Measurements from ENCODE around the gene APPL1.

APPL1 gene

DNA sequence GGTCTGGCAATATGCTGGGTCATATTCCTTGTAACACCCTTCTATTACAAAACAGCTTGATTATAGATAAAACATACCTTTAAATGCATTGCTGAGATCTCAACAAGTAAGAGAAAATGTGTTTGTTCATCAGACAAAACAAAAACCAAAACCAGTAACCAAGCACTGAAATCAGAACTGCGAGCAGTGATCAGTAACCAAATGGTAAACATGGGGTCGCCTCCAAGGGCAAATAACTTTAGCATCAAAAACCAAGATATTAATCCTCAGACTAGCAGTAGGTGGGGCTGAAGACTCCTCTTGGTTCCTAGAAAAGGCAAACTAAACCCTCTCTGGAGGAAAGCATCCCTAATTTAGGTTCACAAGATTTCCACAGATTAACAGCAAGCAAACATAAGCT lies 21.1 kb upstream of the APPL1 start:
- Histone ChIP-seq H3K27me3 (no peaks in the 10 kb centered on the region), H3K4me3 (ENCODE audit: low read depth, low read length) (no peak overlapping the region), H3K36me3 (no peaks in the 10 kb centered on the region), H3K4me1 (no peaks in the 10 kb centered on the region), H3K9me3 (no peaks in the 10 kb centered on the region)
- DNase-seq, result no peak
- TF ChIP-seq, protein P1, sequence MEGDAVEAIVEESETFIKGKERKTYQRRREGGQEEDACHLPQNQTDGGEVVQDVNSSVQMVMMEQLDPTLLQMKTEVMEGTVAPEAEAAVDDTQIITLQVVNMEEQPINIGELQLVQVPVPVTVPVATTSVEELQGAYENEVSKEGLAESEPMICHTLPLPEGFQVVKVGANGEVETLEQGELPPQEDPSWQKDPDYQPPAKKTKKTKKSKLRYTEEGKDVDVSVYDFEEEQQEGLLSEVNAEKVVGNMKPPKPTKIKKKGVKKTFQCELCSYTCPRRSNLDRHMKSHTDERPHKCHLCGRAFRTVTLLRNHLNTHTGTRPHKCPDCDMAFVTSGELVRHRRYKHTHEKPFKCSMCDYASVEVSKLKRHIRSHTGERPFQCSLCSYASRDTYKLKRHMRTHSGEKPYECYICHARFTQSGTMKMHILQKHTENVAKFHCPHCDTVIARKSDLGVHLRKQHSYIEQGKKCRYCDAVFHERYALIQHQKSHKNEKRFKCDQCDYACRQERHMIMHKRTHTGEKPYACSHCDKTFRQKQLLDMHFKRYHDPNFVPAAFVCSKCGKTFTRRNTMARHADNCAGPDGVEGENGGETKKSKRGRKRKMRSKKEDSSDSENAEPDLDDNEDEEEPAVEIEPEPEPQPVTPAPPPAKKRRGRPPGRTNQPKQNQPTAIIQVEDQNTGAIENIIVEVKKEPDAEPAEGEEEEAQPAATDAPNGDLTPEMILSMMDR (IDR thresholded peaks at IDR 0.05; ENCODE audit: low read depth, low read length), result no peak

DNA sequence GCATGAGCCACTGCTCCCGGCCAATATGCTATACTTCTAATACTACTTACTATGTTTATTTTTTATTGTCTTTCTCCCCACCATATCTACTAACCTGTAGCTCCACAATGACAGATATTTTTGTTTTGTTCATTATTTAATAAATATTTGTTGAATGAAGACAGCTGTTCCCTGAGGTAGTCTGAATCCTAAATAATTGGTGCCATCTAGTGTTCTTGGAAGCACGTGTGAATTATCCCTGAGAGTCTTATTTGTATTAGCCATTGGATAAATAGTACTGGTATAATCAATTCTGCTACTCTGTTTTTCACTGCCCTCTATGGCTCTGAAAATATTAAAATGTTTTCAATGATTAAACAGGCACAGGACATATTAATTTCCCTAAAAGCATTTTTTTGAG lies 5.6 kb upstream of the APPL1 start:
- no peak for DNase-seq
- Histone ChIP-seq H3K27me3 (no peaks in the 10 kb centered on the region), H3K36me3 (no peaks in the 10 kb centered on the region)

DNA sequence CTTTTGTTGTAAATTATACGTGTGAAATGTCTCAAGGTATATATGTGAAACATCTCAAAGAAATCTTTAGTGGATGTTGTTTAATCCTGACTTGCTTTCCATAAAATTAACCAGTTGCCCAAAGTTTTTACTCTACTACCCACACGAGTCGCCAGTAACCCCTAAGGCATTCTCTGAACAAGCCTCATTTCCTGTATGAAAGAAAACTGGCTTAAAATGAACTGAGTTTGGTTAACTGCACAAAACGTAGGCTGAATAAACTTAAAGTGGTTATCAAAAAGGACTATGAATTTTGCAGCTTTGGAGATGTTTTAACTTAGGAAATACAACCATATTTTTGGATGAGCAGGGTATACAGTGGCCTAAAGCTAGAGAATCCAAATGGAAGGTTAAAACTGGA lies 2.7 kb upstream of the APPL1 start:
- no peak overlapping the region for H3K4me3 ChIP-seq (ENCODE audit: low read depth, low read length)
- TF ChIP-seq, protein P1 (IDR thresholded peaks at IDR 0.05; ENCODE audit: low read depth, low read length), result no peak
- H3K9me3 ChIP-seq, result no peaks in the 10 kb centered on the region
- no peaks in the 10 kb centered on the region for H3K4me1 ChIP-seq
- H3K36me3 ChIP-seq, result no peaks in the 10 kb centered on the region
- no peaks in the 10 kb centered on the region for H3K27me3 ChIP-seq
- DNase-seq, result no peak

More for the DNA sequence above, 5.6 kb upstream of the APPL1 start:
- no peaks in the 10 kb centered on the region for H3K4me1 ChIP-seq
- H3K9me3 ChIP-seq, result no peaks in the 10 kb centered on the region
- TF ChIP-seq, protein P1 (IDR thresholded peaks at IDR 0.05; ENCODE audit: low read depth, low read length), result peak; percentile 41
- H3K4me3 ChIP-seq (ENCODE audit: low read depth, low read length), result no peak overlapping the region

DNA sequence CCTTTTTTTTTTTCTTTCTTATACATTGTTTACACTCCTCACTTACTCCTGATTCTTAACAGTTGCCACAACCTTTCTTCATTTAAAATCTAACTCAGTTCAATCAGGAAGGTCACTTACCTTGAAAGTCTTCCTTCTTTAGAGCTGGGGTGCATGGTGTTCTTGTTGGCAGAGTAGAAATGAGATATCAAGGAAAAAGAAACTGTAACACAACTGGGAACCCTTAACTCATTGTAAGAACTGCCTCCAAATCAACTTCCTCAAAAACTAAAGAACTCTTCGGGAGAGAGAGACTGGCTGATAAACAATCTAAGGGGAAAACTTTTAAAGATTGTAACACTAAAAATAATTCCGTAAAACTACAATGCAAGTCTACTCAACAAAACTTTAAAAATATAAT lies 1.4 kb upstream of the APPL1 start:
- Histone ChIP-seq H3K36me3 (no peaks in the 10 kb centered on the region), H3K4me1 (no peaks in the 10 kb centered on the region), H3K9me3 (no peaks in the 10 kb centered on the region), H3K4me3 (ENCODE audit: low read depth, low read length) (no peak overlapping the region), H3K27me3 (no peaks in the 10 kb centered on the region)
- TF ChIP-seq, protein P1 (IDR thresholded peaks at IDR 0.05; ENCODE audit: low read depth, low read length), result no peak
- DNase-seq, result no peak

DNA sequence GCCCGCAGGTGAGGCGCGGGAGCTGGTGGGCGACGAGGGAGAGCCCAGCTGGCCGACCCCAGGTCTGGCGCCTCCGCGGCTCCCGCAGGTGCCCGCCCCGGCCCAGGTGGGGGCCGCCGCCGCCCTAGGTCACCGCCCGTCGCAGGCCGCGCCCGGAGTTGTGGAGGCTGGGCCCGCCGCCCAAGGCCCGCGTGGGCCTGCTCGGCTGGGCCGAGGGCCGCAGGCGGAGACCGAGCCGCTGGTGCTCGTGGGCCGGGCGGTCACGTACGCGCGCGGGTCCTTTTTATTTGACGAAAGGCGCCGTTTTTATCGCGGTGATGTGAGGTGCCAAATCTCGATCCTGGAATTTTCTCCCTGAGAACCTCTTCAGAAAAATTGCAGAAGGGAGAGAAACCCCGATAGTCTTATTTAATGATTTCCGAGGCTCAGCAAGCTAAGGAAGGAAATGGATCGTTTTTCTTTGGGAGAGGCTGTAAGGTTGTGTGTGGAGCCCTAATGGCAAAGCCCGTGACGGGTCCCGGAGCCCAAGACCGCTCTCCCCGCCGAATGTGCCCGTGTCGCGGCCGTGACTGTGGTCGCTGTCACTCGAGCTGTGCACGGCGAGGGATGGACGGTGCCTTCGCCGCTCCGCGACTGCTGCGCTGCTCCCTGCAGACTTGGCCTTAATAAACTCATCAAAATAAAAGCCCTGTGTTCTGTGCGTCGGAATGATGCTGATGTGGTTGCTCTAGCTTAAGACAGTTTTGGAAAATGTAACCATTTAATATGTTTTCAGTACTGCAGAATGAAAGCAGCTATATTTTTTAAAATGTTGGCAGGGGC lies 612 bp downstream of the APPL1 start:
- H3K4me1 ChIP-seq, result no peaks in the 10 kb centered on the region
- TF ChIP-seq, protein P1 (IDR thresholded peaks at IDR 0.05; ENCODE audit: low read depth, low read length), result no peak
- no peaks in the 10 kb centered on the region for H3K9me3 ChIP-seq
- DNase-seq, result peak; percentile 35
- H3K27me3 ChIP-seq, result no peaks in the 10 kb centered on the region
- H3K36me3 ChIP-seq, result no peaks in the 10 kb centered on the region
- peak overlapping the region; percentile 84 for H3K4me3 ChIP-seq (ENCODE audit: low read depth, low read length)

DNA sequence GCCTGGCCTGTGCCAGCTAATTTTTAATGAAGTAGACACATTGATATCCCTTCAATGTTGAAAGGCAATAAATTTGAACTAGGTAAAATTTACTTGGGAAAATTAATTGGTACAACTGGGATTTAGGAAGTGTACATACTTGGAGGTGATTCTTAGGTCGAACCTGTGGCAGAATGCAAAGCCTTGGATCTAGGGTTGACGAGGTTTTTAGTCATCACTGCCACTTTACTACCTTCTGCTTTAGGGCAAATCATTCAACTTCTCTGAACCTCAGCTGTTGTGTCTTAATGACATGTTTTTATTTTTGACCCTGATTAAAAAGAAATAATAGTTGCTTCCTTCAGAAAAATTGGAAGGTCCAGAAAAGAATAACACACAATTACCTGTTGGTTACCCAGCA lies 2.5 kb downstream of the APPL1 start:
- Histone ChIP-seq H3K36me3 (no peaks in the 10 kb centered on the region), H3K4me3 (ENCODE audit: low read depth, low read length) (no peak overlapping the region), H3K4me1 (no peaks in the 10 kb centered on the region), H3K27me3 (no peaks in the 10 kb centered on the region), H3K9me3 (no peaks in the 10 kb centered on the region)
- TF ChIP-seq, protein P1 (IDR thresholded peaks at IDR 0.05; ENCODE audit: low read depth, low read length), result no peak
- no peak for DNase-seq
